GM12878 (cell line): ENCODE measurements around the gene CA5A. TPM values are rescaled to one million over a fixed set of nuclear protein-coding genes. Genes with fewer than 3 reads are reported as not detected.

ENCODE experiments used
- ATAC-seq: fragments of 200-7000 bp; cut with Tn5 transposase; 3 replicates; pipeline ENCODE4 v1.9.1; 2020; ENCODE audit warnings: mild to moderate bottlenecking, moderate library complexity
- BruUV-seq: library from RNA; stranded (reverse); fragments of 400-500 nt; replicated peaks from 2 replicates; lab custom pipeline; 2021; lab: Mats Ljungman, UMichigan
- CTCF ChIA-PET: fragments of 300-600 bp; sonication (Branson Sonifier 250); formaldehyde crosslinking; extraction: SDS; loops from one replicate; lab custom pipeline; 2021; ENCODE audit warnings: inconsistent platforms; lab: Yijun Ruan, JAX
- POLR2A ChIA-PET: fragments of 350-600 bp; formaldehyde crosslinking; extraction: SDS; loops from one replicate; lab custom pipeline; 2021; ENCODE audit warnings: inconsistent platforms; lab: Charles Lee
- RAD21 ChIA-PET: fragments of 300-600 bp; sonication (Branson Sonifier 250); formaldehyde crosslinking; loops from one replicate; lab custom pipeline; 2023; ENCODE audit warnings: antibody characterized with exemption; ENCODE audit not compliant: unreplicated experiment; lab: Charles Lee
- SMC1A ChIA-PET: fragments of 300-600 bp; sonication (Branson Sonifier 250); formaldehyde crosslinking; loops from one replicate; lab custom pipeline; 2023; ENCODE audit not compliant: unreplicated experiment, uncharacterized antibody; lab: Charles Lee
- DNase-seq: peaks from one replicate; pipeline ENCODE4 v3.0.0-alpha.2; 2011; ENCODE audit warnings: low read depth, low spot score
- FAIRE-seq: peaks from 3 replicates; lab custom pipeline; 2011; peaks lifted over from hg19 to GRCh38; lab: Jason Lieb, UNC
- H2AFZ ChIP-seq: 2 replicates; pipeline ENCODE4 v1.6.0; 2011; ENCODE audit warnings: low read depth, low read length, control low read depth; ENCODE audit not compliant: control insufficient read depth
- H3K27ac ChIP-seq: 2 replicates; pipeline ENCODE4 v1.5.1; 2011; ENCODE audit warnings: control low read depth; ENCODE audit not compliant: control insufficient read depth, insufficient read depth
- H3K27me3 ChIP-seq, 2 experiments: replicated peaks in 1 of 2; 2 replicates each; pipeline versions ENCODE4 v1.6.0 to v1.6.1; 2011; ENCODE audit warnings: low read length in 1 of 2; ENCODE audit not compliant: control insufficient read depth in 2 of 2, insufficient read depth in 2 of 2
- H3K36me3 ChIP-seq, 2 experiments: 2 replicates each; pipeline ENCODE4 v1.5.1; 2011; ENCODE audit warnings: low read length in 1 of 2; ENCODE audit not compliant: control insufficient read depth in 2 of 2, insufficient read depth in 2 of 2
- H3K4me1 ChIP-seq: 2 replicates; pipeline ENCODE4 v1.6.1; 2011; ENCODE audit warnings: mild to moderate bottlenecking, low read length, moderate library complexity, mixed read lengths; ENCODE audit not compliant: control insufficient read depth, insufficient read depth
- H3K4me2 ChIP-seq: 2 replicates; pipeline ENCODE4 v1.6.0; 2011; ENCODE audit warnings: control low read depth; ENCODE audit not compliant: control insufficient read depth, insufficient read depth
- H3K4me3 ChIP-seq: fragments of 200-600 bp; sonication (generic); 2 replicates; pipeline ENCODE4 v1.5.1; 2016
- H3K79me2 ChIP-seq: 2 replicates; pipeline ENCODE4 v1.6.0; 2011; ENCODE audit warnings: low read length; ENCODE audit not compliant: control insufficient read depth, insufficient read depth
- H3K9ac ChIP-seq: 2 replicates; pipeline ENCODE4 v1.8.0; 2011; ENCODE audit warnings: low read length, control low read depth, mixed read lengths; ENCODE audit not compliant: control insufficient read depth, insufficient read depth
- H3K9me3 ChIP-seq: replicated peaks from 3 replicates; pipeline ENCODE4 v1.5.1; 2011; ENCODE audit warnings: mild to moderate bottlenecking, low read length; ENCODE audit not compliant: control insufficient read depth, insufficient read depth
- H4K20me1 ChIP-seq: 2 replicates; pipeline ENCODE4 v1.6.0; 2011; ENCODE audit not compliant: control insufficient read depth, insufficient read depth
- CREM ChIP-seq: IDR thresholded peaks from 2 replicates; pipeline ENCODE4 v1.6.1; 2014; ENCODE audit warnings: antibody characterized with exemption, low read depth
- JUND ChIP-seq: IDR thresholded peaks from 2 replicates; pipeline ENCODE4 v1.6.1; 2012; ENCODE audit warnings: low read depth, mild to moderate bottlenecking, low read length, improper control_type of control experiment, moderate library complexity
- NBN ChIP-seq: fragments of 450-650 bp; IDR thresholded peaks from 2 replicates; pipeline ENCODE4 v1.6.1; 2016
- POLR2A ChIP-seq: IDR thresholded peaks from 2 replicates; pipeline ENCODE4 v1.6.1; 2011; ENCODE audit warnings: low read depth, mild to moderate bottlenecking, low read length
- SIX5 ChIP-seq: IDR thresholded peaks from 2 replicates; pipeline ENCODE4 v1.6.1; 2011; ENCODE audit warnings: mild to moderate bottlenecking, low read depth, low read length, moderate library complexity; ENCODE audit not compliant: severe bottlenecking
- WGBS: methylation state at CpG from one replicate; pipeline ENCODE4 v1.1.6; 2016; ENCODE audit warnings: low lambda C conversion rate; ENCODE audit not compliant: insufficient replicate concordance, insufficient coverage; ENCODE audit errors: missing lambda C conversion rate; 5-methylcytosine and 5-hydroxymethylcytosine counted together
- in situ Hi-C: fragments of 300-500 bp; cut with MboI; formaldehyde crosslinking; loops from 9 replicates; pipeline ENCODE4 v1.14.3; 2018; ENCODE audit warnings: mixed read lengths
- intact Hi-C: fragments of 100-400 bp; cut with micrococcal nuclease; formaldehyde crosslinking; loops from one replicate; pipeline ENCODE4 v1.14.2; 2022; ENCODE audit not compliant: unreplicated experiment
- polyA plus RNA-seq, 11 experiments: library from polyadenylated mRNA; depleted of rRNA in 4 of 11; unstranded in 6 of 11; stranded (reverse) in 5 of 11; fragments of >200 nt; fragmentation: Nextera tagmentation in 4 of 11; fragmentation: Illumina TruSeq in 1 of 11; extraction: Ambion mirVana in 4 of 11; extraction: Trizol in 1 of 11; gene quantifications; 1 replicate in 1 of 11; 2 replicates in 10 of 11; pipeline versions ENCODE4 v1.2.1 to v1.2.3, GENCODE V29; 2011 to 2016; ENCODE audit warnings: inconsistent platforms in 2 of 11, missing spikeins in 2 of 11, low read depth in 1 of 11
- total RNA-seq, 4 experiments: library from RNA; depleted of rRNA in 3 of 4; stranded (reverse); fragments of >200 nt in 3 of 4; fragmentation: Illumina TruSeq in 1 of 4; extraction: Trizol in 1 of 4; gene quantifications; 2 replicates each; pipeline versions ENCODE4 v1.2.1 to v1.2.3, GENCODE V29; 2013 to 2021
- TF ChIP-seq, protein P1 (sequence below): fragments of 150-350 bp; IDR thresholded peaks from 2 replicates; pipeline ENCODE4 v1.6.1; 2016; ENCODE audit warnings: low read depth, low read length

The CA5A gene
- total and polyA plus RNA-seq, 10 of the 15 experiments (the other 5 are each of a cell fraction or from before 2014, with no cell fraction given), result not detected

DNA sequence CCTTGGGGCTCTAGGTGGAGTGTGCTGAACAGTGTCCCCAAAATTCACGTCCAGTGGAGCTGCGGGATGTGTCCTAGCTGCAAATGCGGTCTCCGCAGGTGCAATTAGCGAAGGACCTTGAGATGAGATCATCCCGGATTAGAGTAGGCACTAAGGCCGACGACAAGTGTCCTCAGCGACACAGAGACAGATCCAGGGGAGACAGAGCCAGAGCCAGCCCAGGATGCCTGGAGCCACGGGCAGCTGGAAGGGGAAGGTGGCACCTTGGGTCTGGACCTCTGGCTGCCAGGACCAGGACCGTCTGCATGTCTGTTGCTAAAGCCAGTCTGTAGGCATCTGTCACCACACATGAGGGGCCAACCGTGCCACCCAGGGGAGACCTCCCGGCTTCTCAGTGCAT lies 91.5 kb downstream of the CA5A start:
- RAD21 ChIA-PET, result interaction anchor here (1.3 to 1.6 kb wide), 2 partner anchors 34 to 66 kb away, joined by 3 read pairs; no protein-coding TSS in a partner anchor
- no peak overlapping the region for H3K9ac ChIP-seq
- no peak overlapping the region for H3K4me2 ChIP-seq
- no peaks in the 10 kb centered on the region for H3K4me1 ChIP-seq
- intact Hi-C loops, result no loop called here
- H3K79me2 ChIP-seq, result peaks cover 9% of the 10 kb centered on the region
- no peak overlapping the region for H3K4me3 ChIP-seq
- in situ Hi-C loops, result no loop called here
- no peak for TF ChIP-seq SIX5
- 0 out of 2 replicates have a peak, but pooled peaks have one; percentile 24 for TF ChIP-seq POLR2A
- TF ChIP-seq CREM, result no peak
- no peak for TF ChIP-seq JUND
- TF ChIP-seq, protein P1, sequence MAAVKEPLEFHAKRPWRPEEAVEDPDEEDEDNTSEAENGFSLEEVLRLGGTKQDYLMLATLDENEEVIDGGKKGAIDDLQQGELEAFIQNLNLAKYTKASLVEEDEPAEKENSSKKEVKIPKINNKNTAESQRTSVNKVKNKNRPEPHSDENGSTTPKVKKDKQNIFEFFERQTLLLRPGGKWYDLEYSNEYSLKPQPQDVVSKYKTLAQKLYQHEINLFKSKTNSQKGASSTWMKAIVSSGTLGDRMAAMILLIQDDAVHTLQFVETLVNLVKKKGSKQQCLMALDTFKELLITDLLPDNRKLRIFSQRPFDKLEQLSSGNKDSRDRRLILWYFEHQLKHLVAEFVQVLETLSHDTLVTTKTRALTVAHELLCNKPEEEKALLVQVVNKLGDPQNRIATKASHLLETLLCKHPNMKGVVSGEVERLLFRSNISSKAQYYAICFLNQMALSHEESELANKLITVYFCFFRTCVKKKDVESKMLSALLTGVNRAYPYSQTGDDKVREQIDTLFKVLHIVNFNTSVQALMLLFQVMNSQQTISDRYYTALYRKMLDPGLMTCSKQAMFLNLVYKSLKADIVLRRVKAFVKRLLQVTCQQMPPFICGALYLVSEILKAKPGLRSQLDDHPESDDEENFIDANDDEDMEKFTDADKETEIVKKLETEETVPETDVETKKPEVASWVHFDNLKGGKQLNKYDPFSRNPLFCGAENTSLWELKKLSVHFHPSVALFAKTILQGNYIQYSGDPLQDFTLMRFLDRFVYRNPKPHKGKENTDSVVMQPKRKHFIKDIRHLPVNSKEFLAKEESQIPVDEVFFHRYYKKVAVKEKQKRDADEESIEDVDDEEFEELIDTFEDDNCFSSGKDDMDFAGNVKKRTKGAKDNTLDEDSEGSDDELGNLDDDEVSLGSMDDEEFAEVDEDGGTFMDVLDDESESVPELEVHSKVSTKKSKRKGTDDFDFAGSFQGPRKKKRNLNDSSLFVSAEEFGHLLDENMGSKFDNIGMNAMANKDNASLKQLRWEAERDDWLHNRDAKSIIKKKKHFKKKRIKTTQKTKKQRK, result no peak
- no peak for TF ChIP-seq NBN
- no peaks in the 10 kb centered on the region for H3K9me3 ChIP-seq
- SMC1A ChIA-PET, result interaction anchor here (7.4 kb wide), 1 partner anchor 24 kb away, joined by 122 read pairs; the partner anchor contains the start of gene SLC7A5
- no peak overlapping the region for H2AFZ ChIP-seq
- FAIRE-seq, result no peak
- CTCF ChIA-PET, result interaction anchor here (1.3 kb wide), 1 partner anchor 21 kb away, joined by 3 read pairs; no protein-coding TSS in a partner anchor
- no peak overlapping the region for H3K27ac ChIP-seq
- no peaks in the 10 kb centered on the region for H4K20me1 ChIP-seq
- DNase-seq, result no peak
- no peaks in the 10 kb centered on the region for H3K27me3 ChIP-seq
- BruUV-seq, result no TSS peak
- 75% methylated on average over 13 of the region's 13 CpGs for WGBS
- ATAC-seq, result no peak
- peaks cover 28 to 70% of the 10 kb centered on the region in 2 experiments for H3K36me3 ChIP-seq
- POLR2A ChIA-PET, result no interaction called here
